ENCODE data around the gene RPTOR. TPM values are rescaled to one million over a fixed set of nuclear protein-coding genes. Genes with fewer than 3 reads are reported as not detected.
"Not testable (repeated sequence)": the region's sequence is repeated elsewhere in the genome, so short reads cannot be mapped to it uniquely, and the experiment has no call there.

Gene RPTOR
- total RNA-seq, 1 experiment from 2014 or later: 66.7 TPM

- no peaks in the 10 kb centered on the region for H3K27me3 Mint-ChIP-seq (ENCODE audit: insufficient read depth, unreplicated experiment)
- ChIA-PET CTCF (interaction anchor here (1.2 kb wide), 1 partner anchor 47 kb away, joined by 4 read pairs; no protein-coding TSS in a partner anchor), POLR2A (no interaction called here)
- no peaks in the 10 kb centered on the region for H3K9me3 ChIP-seq
- peaks cover 11% of the 10 kb centered on the region; the same call in 1 of the 2 replicates for H3K4me1 ChIP-seq
- DNase-seq: no peak
- no peak overlapping the region for H3K4me3 ChIP-seq (ENCODE audit: low read depth, low read length)
- H3K9me3 Mint-ChIP-seq (ENCODE audit: unreplicated experiment): peaks cover 15% of the 10 kb centered on the region
- BruUV-seq (replicated peaks): no TSS peak
- no peak overlapping the region for H3K4me3 Mint-ChIP-seq (ENCODE audit: unreplicated experiment)
- H3K36me3 Mint-ChIP-seq (ENCODE audit: insufficient read depth, unreplicated experiment): peaks cover 23% of the 10 kb centered on the region
- peaks cover 1% of the 10 kb centered on the region; the same call in 1 of the 2 replicates for H3K36me3 ChIP-seq (ENCODE audit: control insufficient read depth, insufficient read depth, low read length)
- intact Hi-C loops (cut with micrococcal nuclease; ENCODE audit: unreplicated experiment): no loop called here
- peaks cover 6% of the 10 kb centered on the region for H3K4me1 Mint-ChIP-seq (ENCODE audit: low read depth, unreplicated experiment)
- no peak overlapping the region for H3K27ac Mint-ChIP-seq (ENCODE audit: unreplicated experiment)
- TF ChIP-seq, protein P1, sequence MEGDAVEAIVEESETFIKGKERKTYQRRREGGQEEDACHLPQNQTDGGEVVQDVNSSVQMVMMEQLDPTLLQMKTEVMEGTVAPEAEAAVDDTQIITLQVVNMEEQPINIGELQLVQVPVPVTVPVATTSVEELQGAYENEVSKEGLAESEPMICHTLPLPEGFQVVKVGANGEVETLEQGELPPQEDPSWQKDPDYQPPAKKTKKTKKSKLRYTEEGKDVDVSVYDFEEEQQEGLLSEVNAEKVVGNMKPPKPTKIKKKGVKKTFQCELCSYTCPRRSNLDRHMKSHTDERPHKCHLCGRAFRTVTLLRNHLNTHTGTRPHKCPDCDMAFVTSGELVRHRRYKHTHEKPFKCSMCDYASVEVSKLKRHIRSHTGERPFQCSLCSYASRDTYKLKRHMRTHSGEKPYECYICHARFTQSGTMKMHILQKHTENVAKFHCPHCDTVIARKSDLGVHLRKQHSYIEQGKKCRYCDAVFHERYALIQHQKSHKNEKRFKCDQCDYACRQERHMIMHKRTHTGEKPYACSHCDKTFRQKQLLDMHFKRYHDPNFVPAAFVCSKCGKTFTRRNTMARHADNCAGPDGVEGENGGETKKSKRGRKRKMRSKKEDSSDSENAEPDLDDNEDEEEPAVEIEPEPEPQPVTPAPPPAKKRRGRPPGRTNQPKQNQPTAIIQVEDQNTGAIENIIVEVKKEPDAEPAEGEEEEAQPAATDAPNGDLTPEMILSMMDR (IDR thresholded peaks at IDR 0.05; ENCODE audit: insufficient read depth in 1 of 2, low read depth in 1 of 2, low read length in 1 of 2, severe bottlenecking in 1 of 2, unreplicated experiment in 1 of 2): no peak
- H3K27me3 ChIP-seq (replicated peaks; ENCODE audit: control insufficient read depth, insufficient read depth, low read length): no peaks in the 10 kb centered on the region
These were observed 152.3 kb downstream of the RPTOR start for GRCh38 chr17:80696964-80697363.

DNA sequence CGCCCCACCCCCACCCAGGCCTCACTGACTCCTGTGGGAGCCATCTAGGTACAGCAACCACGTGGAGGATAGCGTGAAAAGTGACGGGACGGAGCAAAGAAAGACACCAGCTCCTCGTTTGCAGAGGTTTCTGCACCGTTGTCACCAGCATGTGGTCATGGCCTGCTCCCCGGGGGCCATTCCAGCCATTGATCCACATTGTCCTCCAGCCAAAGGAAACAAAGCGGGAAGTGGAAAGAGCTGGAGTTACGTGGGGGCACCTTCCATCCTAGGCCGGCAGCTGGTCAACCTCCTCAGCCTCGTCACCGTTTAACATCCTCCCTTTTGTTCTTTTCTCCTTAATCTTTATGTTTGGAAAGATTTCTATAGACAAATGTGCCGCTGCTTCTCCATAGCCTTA, 153.7 kb downstream of the RPTOR start:
- ChIA-PET POLR2A (no interaction called here), CTCF (no interaction called here)
- no TSS peak for BruUV-seq (replicated peaks)
- no peaks in the 10 kb centered on the region for H3K9me3 ChIP-seq
- H3K4me3 ChIP-seq (ENCODE audit: low read depth, low read length): no peak overlapping the region
- TF ChIP-seq, protein P1 (IDR thresholded peaks at IDR 0.05; ENCODE audit: insufficient read depth in 1 of 2, low read depth in 1 of 2, low read length in 1 of 2, severe bottlenecking in 1 of 2, unreplicated experiment in 1 of 2): no peak
- peaks cover 6% of the 10 kb centered on the region for H3K4me1 Mint-ChIP-seq (ENCODE audit: low read depth, unreplicated experiment)
- H3K36me3 ChIP-seq (ENCODE audit: control insufficient read depth, insufficient read depth, low read length): peaks cover 1% of the 10 kb centered on the region; the same call in 1 of the 2 replicates
- intact Hi-C loops (cut with micrococcal nuclease; ENCODE audit: unreplicated experiment): no loop called here
- no peaks in the 10 kb centered on the region for H3K27me3 Mint-ChIP-seq (ENCODE audit: insufficient read depth, unreplicated experiment)
- peaks cover 28% of the 10 kb centered on the region for H3K36me3 Mint-ChIP-seq (ENCODE audit: insufficient read depth, unreplicated experiment)
- H3K4me1 ChIP-seq: peaks cover 11% of the 10 kb centered on the region; the same call in 1 of the 2 replicates
- no peak for DNase-seq
- peaks cover 15% of the 10 kb centered on the region for H3K9me3 Mint-ChIP-seq (ENCODE audit: unreplicated experiment)
- no peak overlapping the region for H3K27ac Mint-ChIP-seq (ENCODE audit: unreplicated experiment)
- H3K4me3 Mint-ChIP-seq (ENCODE audit: unreplicated experiment): no peak overlapping the region
- H3K27me3 ChIP-seq (replicated peaks; ENCODE audit: control insufficient read depth, insufficient read depth, low read length): no peaks in the 10 kb centered on the region

DNA sequence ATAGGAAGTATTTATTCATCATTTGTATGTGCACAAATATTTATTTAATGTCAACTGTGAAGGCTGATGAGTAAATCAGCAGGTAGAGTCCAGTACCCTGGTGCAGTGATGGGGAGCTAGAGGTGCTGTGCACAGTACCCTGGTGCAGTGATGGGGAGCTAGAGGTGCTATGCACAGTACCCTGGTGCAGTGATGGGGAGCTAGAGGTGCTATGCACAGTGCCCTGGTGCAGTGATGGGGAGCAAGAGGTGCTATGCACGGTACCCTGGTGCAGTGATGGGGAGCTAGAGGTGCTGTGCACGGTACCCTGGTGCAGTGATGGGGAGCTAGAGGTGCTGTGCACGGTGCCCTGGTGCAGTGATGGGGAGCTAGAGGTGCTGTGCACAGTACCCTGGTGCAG, 154.6 kb downstream of the RPTOR start:
- DNase-seq; H3K27me3 ChIP-seq (replicated peaks; ENCODE audit: control insufficient read depth, insufficient read depth, low read length); CTCF ChIA-PET; BruUV-seq (replicated peaks); H3K4me3 Mint-ChIP-seq (ENCODE audit: unreplicated experiment); H3K4me1 Mint-ChIP-seq (ENCODE audit: low read depth, unreplicated experiment); intact Hi-C loops (cut with micrococcal nuclease; ENCODE audit: unreplicated experiment); H3K36me3 ChIP-seq (ENCODE audit: control insufficient read depth, insufficient read depth, low read length); H3K4me3 ChIP-seq (ENCODE audit: low read depth, low read length); H3K27me3 Mint-ChIP-seq (ENCODE audit: insufficient read depth, unreplicated experiment); H3K9me3 ChIP-seq; H3K27ac Mint-ChIP-seq (ENCODE audit: unreplicated experiment): not testable (repeated sequence)
- H3K36me3 Mint-ChIP-seq (ENCODE audit: insufficient read depth, unreplicated experiment): peaks cover 27% of the 10 kb centered on the region
- peaks cover 11% of the 10 kb centered on the region; the same call in 1 of the 2 replicates for H3K4me1 ChIP-seq
- POLR2A ChIA-PET: interaction anchor here (0.7 kb wide), 1 partner anchor 99 kb away, joined by 4 read pairs; no protein-coding TSS in a partner anchor
- H3K9me3 Mint-ChIP-seq (ENCODE audit: unreplicated experiment): peaks cover 15% of the 10 kb centered on the region

GRCh38 chr17:80701730-80702129, 157.1 kb downstream of the RPTOR start:
- Histone ChIP-seq H3K4me3 (ENCODE audit: low read depth, low read length) (no peak overlapping the region), H3K4me1 (no peaks in the 10 kb centered on the region), H3K36me3 (ENCODE audit: control insufficient read depth, insufficient read depth, low read length) (no peaks in the 10 kb centered on the region), H3K27me3 (replicated peaks; ENCODE audit: control insufficient read depth, insufficient read depth, low read length) (no peaks in the 10 kb centered on the region), H3K9me3 (no peaks in the 10 kb centered on the region)
- Mint-ChIP-seq H3K27ac (ENCODE audit: unreplicated experiment) (no peak overlapping the region), H3K4me3 (ENCODE audit: unreplicated experiment) (no peak overlapping the region), H3K9me3 (ENCODE audit: unreplicated experiment) (peaks cover 15% of the 10 kb centered on the region), H3K27me3 (ENCODE audit: insufficient read depth, unreplicated experiment) (no peaks in the 10 kb centered on the region), H3K4me1 (ENCODE audit: low read depth, unreplicated experiment) (no peaks in the 10 kb centered on the region), H3K36me3 (ENCODE audit: insufficient read depth, unreplicated experiment) (peaks cover 21% of the 10 kb centered on the region)
- ChIA-PET POLR2A (no interaction called here), CTCF (no interaction called here)
- BruUV-seq (replicated peaks): no TSS peak
- intact Hi-C loops (cut with micrococcal nuclease; ENCODE audit: unreplicated experiment): no loop called here
- TF ChIP-seq, protein P1 (IDR thresholded peaks at IDR 0.05; ENCODE audit: insufficient read depth in 1 of 2, low read depth in 1 of 2, low read length in 1 of 2, severe bottlenecking in 1 of 2, unreplicated experiment in 1 of 2): no peak
- no peak for DNase-seq
